GM12872 (cell line): ENCODE results near the gene SH3D21.
A peak's percentile ranks its signal among the peaks of the same experiment; 100 is the strongest.

ENCODE experiments used
- TF ChIP-seq, protein P1 (sequence below): IDR thresholded peaks from 3 replicates; pipeline ENCODE4 v1.5.1; 2011; ENCODE audit warnings: low read depth, mild to moderate bottlenecking, low read length, moderate library complexity; ENCODE audit not compliant: insufficient read depth

SH3D21 gene

DNA sequence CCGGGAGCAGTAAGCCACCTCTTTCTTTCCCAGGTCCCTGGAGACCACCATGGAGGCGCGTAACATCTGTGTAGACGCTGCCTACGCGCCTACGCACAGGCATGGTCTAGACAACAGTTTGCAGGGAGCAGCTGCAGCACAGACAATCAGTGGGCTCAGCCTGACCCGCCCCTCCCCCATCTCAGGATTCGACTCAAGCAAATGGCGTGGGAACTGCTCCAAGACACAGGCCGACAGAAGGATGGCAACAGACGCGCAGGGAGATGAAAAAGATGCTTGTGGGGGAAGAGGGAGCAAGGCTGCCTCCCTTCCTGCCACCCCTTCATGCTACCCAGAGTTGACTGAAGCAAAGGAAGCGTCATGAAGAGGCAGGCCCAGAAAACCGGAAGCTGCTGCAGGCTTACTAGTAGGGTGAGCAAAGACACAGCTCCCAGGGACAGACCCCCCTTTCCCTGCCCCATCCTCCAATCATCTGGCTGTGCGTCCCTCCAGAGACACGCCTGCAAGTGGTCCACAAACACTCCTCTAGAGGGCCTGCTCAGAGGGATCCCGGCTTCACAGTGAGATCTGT is 60.0 kb downstream of the SH3D21 start:
- TF ChIP-seq, protein P1, sequence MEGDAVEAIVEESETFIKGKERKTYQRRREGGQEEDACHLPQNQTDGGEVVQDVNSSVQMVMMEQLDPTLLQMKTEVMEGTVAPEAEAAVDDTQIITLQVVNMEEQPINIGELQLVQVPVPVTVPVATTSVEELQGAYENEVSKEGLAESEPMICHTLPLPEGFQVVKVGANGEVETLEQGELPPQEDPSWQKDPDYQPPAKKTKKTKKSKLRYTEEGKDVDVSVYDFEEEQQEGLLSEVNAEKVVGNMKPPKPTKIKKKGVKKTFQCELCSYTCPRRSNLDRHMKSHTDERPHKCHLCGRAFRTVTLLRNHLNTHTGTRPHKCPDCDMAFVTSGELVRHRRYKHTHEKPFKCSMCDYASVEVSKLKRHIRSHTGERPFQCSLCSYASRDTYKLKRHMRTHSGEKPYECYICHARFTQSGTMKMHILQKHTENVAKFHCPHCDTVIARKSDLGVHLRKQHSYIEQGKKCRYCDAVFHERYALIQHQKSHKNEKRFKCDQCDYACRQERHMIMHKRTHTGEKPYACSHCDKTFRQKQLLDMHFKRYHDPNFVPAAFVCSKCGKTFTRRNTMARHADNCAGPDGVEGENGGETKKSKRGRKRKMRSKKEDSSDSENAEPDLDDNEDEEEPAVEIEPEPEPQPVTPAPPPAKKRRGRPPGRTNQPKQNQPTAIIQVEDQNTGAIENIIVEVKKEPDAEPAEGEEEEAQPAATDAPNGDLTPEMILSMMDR: no peak

DNA sequence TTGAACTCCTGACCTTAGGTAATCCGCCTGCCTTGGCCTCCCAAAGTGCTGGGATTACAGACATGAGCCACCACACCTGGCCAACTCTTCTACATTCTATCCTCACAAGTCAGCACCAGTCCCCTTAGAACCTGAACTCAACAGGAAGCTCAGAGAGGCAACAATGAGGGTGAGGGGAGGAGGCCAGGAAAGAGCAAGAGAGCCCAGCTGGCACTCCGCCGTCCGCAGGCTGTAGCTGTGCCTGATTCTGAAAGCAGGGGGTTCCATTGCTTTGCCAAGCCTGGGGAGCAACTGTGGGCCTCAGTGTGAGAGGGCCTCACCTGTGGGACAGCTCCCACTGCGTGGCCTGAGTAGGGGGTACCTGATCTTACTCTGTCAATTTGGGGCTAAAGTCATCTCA is 60.9 kb downstream of the SH3D21 start:
- TF ChIP-seq, protein P1: no peak

DNA sequence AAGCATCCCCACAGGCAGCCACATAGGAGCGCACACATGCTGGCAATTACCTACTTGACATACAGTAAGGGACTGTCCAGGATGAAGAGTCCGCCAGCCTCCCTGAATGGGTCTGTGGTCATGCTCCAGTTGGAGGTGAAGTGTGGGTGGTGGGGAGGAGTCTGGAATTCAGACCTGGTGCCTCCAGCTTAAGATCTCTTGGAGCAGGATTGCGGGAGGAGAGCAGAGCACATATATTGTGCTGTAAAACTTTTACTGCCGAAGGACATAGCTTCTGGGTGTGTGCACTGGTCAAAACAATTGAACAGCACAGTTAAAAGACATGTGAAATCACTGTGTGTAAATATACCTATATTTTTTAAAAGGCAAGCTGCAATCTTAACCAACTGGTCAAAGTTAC is 61.6 kb downstream of the SH3D21 start:
- TF ChIP-seq, protein P1: no peak

DNA sequence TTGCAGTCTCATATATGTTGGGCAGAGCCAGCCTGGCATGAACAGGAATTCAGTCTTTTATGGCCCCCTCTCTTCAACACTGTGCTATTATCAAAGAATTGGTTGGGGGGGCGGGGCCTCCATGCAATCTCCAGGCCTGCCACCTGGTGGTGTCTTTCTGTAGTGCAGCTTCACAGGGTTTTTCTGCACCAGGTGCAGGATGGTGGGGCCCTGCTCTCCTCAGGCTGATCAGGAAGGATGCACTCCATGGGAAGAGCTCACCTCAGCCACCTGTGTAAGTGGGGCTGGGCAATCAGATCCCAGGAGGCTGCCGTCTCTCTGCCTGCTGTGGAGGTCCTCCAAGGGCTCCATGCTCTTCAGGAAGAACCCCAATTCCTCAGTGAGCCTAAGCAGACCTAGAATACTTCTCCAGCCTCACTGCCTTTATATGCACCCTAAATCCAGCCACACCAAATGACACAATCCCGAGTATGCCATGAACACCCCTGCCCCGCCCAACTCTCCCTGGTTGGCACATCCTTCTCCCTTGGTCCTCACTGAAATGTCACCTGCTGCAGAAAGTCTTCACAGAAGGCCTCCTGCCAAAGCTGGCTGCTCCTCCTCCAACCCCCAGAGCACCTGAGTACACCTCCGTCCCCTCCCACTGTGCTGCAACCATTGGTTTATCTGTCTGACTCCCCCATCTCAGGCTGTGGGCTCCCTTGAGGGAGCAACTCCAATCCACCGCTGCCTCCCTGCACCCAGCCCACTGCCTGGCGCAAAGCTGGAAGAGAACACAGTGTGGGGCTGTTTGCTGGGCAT is 63.1 kb downstream of the SH3D21 start:
- TF ChIP-seq, protein P1: peak; percentile 90
